Measurements from ENCODE around the gene PHRF1. TPM values are rescaled to one million over a fixed set of nuclear protein-coding genes. Genes with fewer than 3 reads are reported as not detected.

The PHRF1 gene
- polyA plus RNA-seq, 1 of the 3 experiments (the other 2 are of a cell fraction): 22.7 TPM

DNA sequence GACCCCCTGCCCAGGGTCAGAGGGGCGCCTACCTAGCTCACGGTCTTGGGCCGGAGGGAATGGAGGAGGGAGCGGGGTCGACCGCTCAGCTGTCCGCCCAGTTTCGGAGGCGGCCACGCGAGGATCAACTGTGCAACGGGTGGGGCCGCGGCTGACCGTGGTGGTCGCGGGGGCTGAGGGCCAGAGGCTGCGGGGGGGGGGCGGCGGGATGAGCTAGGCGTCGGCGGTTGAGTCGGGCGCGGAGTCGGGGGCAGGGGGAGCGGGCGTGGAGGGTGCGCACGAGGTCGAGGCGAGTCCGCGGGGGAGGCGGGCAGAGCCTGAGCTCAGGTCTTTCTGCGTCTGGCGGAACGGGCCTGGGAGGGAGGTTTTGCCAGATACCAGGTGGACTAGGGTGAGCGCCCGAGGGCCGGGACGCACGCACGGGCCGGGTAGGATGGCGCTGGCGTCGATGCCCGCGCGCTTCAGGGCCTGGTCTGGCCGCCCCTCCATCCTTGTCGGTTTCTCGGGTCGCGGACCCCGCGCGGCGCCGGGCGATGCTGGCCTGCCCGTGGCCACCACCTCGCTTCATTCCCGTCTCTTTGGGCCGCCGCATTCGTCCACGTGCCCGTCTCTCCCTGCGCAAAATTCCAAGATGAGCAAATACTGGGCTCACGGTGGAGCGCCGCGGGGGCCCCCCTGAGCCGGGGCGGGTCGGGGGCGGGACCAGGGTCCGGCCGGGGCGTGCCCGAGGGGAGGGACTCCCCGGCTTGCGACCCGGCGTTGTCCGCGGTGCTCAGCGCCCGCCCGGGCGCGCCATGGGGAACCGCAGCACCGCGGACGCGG is 60.5 kb downstream of the PHRF1 start, which contains the start of gene DRD4:
DRD4 (plus strand) TSS at position 759 of the 822 bp plus-strand sequence; CDS start at position 795, 36 bp downstream.
- peak; percentile 86 for DNase-seq

DNA sequence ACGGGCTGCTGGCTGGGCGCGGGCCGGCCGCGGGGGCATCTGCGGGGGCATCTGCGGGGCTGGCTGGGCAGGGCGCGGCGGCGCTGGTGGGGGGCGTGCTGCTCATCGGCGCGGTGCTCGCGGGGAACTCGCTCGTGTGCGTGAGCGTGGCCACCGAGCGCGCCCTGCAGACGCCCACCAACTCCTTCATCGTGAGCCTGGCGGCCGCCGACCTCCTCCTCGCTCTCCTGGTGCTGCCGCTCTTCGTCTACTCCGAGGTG is 61.0 kb downstream of the PHRF1 start:
- H3K4me1 ChIP-seq (ENCODE audit: control insufficient read depth in 1 of 2, insufficient read depth in 2 of 2, low read depth in 1 of 2, low read length in 1 of 2): peaks cover 0 to 12% of the 10 kb centered on the region in 2 experiments; a peak in 1 of 4 replicates
- ChIA-PET CTCF (interaction anchor here (0.8 to 1.5 kb wide), 4 partner anchors 45 to 158 kb away, joined by 3 to 4 read pairs (median 3); no protein-coding TSS in a partner anchor), POLR2A (no interaction called here)
- no peak overlapping the region for H3K4me2 ChIP-seq
- H3K9me2 ChIP-seq: no peaks in the 10 kb centered on the region
- no peak overlapping the region for H3K27ac ChIP-seq (ENCODE audit: low read depth in 2 of 2, low read length in 1 of 2)
- H4K20me1 ChIP-seq (ENCODE audit: insufficient read depth): peaks cover 7% of the 10 kb centered on the region; the same call in 1 of the 2 replicates
- WGBS (ENCODE audit: low lambda C conversion rate): 55% methylated on average over 16 of the region's 34 CpGs
- H3K27me3 ChIP-seq (ENCODE audit: insufficient read depth): no peaks in the 10 kb centered on the region
- H3K9ac ChIP-seq: no peak overlapping the region
- H2AFZ ChIP-seq (ENCODE audit: low read depth): no peak overlapping the region
- H3K4me3 ChIP-seq (ENCODE audit: low read depth in 2 of 2, low read length in 1 of 2): peak overlapping the region in 1 of 2 experiments; percentile 28; a peak in 1 of 4 replicates
- no peaks in the 10 kb centered on the region for H3K36me3 ChIP-seq (replicated peaks in 1 of 2; ENCODE audit: control insufficient read depth in 1 of 2, insufficient read depth in 2 of 2, low read length in 1 of 2)
- H3F3A ChIP-seq (replicated peaks; ENCODE audit: insufficient read depth): peaks cover 9% of the 10 kb centered on the region
- DNase-seq: peak; percentile 65
- H3K79me2 ChIP-seq (ENCODE audit: insufficient read depth): no peaks in the 10 kb centered on the region
- no peaks in the 10 kb centered on the region for H3K9me3 ChIP-seq
- TF ChIP-seq JUND (IDR thresholded peaks at IDR 0.05) (no peak), POLR2AphosphoS5 (IDR thresholded peaks at IDR 0.05; ENCODE audit: low read depth, low read length) (no peak), REST (IDR thresholded peaks at IDR 0.05; ENCODE audit: low read depth, low read length) (no peak), TEAD4 (IDR thresholded peaks at IDR 0.05; ENCODE audit: borderline replicate concordance, insufficient read depth) (no peak), EZH2phosphoT487 (IDR thresholded peaks at IDR 0.05; ENCODE audit: borderline replicate concordance, low read depth) (no peak), RAD21 (IDR thresholded peaks at IDR 0.05; ENCODE audit: low read length) (no peak), RFX5 (IDR thresholded peaks at IDR 0.05; ENCODE audit: low read length) (no peak), YY1 (IDR thresholded peaks at IDR 0.05; ENCODE audit: low read depth) (no peak), FOXJ3 (CRISPR knock-in tag; IDR thresholded peaks at IDR 0.05) (no peak), NRF1 (IDR thresholded peaks at IDR 0.05; ENCODE audit: low read depth, low read length) (no peak), CHD2 (IDR thresholded peaks at IDR 0.05; ENCODE audit: low read length, partially characterized antibody) (no peak)
- TF ChIP-seq, protein P1, sequence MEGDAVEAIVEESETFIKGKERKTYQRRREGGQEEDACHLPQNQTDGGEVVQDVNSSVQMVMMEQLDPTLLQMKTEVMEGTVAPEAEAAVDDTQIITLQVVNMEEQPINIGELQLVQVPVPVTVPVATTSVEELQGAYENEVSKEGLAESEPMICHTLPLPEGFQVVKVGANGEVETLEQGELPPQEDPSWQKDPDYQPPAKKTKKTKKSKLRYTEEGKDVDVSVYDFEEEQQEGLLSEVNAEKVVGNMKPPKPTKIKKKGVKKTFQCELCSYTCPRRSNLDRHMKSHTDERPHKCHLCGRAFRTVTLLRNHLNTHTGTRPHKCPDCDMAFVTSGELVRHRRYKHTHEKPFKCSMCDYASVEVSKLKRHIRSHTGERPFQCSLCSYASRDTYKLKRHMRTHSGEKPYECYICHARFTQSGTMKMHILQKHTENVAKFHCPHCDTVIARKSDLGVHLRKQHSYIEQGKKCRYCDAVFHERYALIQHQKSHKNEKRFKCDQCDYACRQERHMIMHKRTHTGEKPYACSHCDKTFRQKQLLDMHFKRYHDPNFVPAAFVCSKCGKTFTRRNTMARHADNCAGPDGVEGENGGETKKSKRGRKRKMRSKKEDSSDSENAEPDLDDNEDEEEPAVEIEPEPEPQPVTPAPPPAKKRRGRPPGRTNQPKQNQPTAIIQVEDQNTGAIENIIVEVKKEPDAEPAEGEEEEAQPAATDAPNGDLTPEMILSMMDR (IDR thresholded peaks at IDR 0.05): no peak

More for the DNA sequence above, 60.5 kb downstream of the PHRF1 start, which contains the start of gene DRD4:
- Histone ChIP-seq H3K4me1 (ENCODE audit: control insufficient read depth in 1 of 2, insufficient read depth in 2 of 2, low read depth in 1 of 2, low read length in 1 of 2) (peaks cover 0 to 12% of the 10 kb centered on the region in 2 experiments; a peak in 1 of 4 replicates), H3F3A (replicated peaks; ENCODE audit: insufficient read depth) (peaks cover 9% of the 10 kb centered on the region), H3K4me2 (no peak within 1 kb of the TSS), H3K9me2 (no peaks in the 10 kb centered on the region), H3K79me2 (ENCODE audit: insufficient read depth) (no peaks in the 10 kb centered on the region; the same call in 1 of the 2 replicates), H2AFZ (ENCODE audit: low read depth) (no peak within 1 kb of the TSS), H3K27me3 (ENCODE audit: insufficient read depth) (no peaks in the 10 kb centered on the region), H3K4me3 (ENCODE audit: low read depth in 2 of 2, low read length in 1 of 2) (peak within 1 kb of the TSS in 1 of 2 experiments; percentile 28; a peak in 1 of 4 replicates), H3K36me3 (replicated peaks in 1 of 2; ENCODE audit: control insufficient read depth in 1 of 2, insufficient read depth in 2 of 2, low read length in 1 of 2) (no peaks in the 10 kb centered on the region), H3K9ac (no peak within 1 kb of the TSS), H3K9me3 (no peaks in the 10 kb centered on the region), H4K20me1 (ENCODE audit: insufficient read depth) (peaks cover 7% of the 10 kb centered on the region; the same call in 1 of the 2 replicates), H3K27ac (ENCODE audit: low read depth in 2 of 2, low read length in 1 of 2) (no peak within 1 kb of the TSS)
- ChIA-PET CTCF (interaction anchor here (1.1 kb wide), 1 partner anchor 10 kb away, joined by 3 read pairs; the partner anchor contains the start of gene SCT), POLR2A (no interaction called here)
- 85% methylated on average over 67 of the region's 100 CpGs for WGBS (ENCODE audit: low lambda C conversion rate)
- TF ChIP-seq IRF3 (IDR thresholded peaks at IDR 0.05; ENCODE audit: low read depth, low read length) (no peak), CHD2 (IDR thresholded peaks at IDR 0.05; ENCODE audit: low read length, partially characterized antibody) (no peak), ELF1 (IDR thresholded peaks at IDR 0.05) (no peak)
- TF ChIP-seq, protein P2, sequence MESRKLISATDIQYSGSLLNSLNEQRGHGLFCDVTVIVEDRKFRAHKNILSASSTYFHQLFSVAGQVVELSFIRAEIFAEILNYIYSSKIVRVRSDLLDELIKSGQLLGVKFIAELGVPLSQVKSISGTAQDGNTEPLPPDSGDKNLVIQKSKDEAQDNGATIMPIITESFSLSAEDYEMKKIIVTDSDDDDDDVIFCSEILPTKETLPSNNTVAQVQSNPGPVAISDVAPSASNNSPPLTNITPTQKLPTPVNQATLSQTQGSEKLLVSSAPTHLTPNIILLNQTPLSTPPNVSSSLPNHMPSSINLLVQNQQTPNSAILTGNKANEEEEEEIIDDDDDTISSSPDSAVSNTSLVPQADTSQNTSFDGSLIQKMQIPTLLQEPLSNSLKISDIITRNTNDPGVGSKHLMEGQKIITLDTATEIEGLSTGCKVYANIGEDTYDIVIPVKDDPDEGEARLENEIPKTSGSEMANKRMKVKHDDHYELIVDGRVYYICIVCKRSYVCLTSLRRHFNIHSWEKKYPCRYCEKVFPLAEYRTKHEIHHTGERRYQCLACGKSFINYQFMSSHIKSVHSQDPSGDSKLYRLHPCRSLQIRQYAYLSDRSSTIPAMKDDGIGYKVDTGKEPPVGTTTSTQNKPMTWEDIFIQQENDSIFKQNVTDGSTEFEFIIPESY (IDR thresholded peaks at IDR 0.05; ENCODE audit: borderline replicate concordance, low read depth): no peak
